ENCODE data around the gene STK32B.

Gene STK32B

GRCh38 chr4:5137927-5138326 lies 86.6 kb downstream of the STK32B start:
- no peak overlapping the region for H3K4me3 ChIP-seq (ENCODE audit: low read depth, low read length)
- no peak for DNase-seq (ENCODE audit: low read depth)
- TF ChIP-seq CTCF (conservative IDR thresholded peaks at IDR 0.05; ENCODE audit: low read depth, low read length), result no peak

- DNase-seq (ENCODE audit: low read depth), result no peak
- no peak for TF ChIP-seq CTCF (conservative IDR thresholded peaks at IDR 0.05; ENCODE audit: low read depth, low read length)
- H3K4me3 ChIP-seq (ENCODE audit: low read depth, low read length), result no peak overlapping the region
Measured at GRCh38 chr4:5138389-5138788, 87.1 kb downstream of the STK32B start.

GRCh38 chr4:5139141-5139540 lies 87.9 kb downstream of the STK32B start:
- no peak for TF ChIP-seq CTCF (conservative IDR thresholded peaks at IDR 0.05; ENCODE audit: low read depth, low read length)
- H3K4me3 ChIP-seq (ENCODE audit: low read depth, low read length), result no peak overlapping the region
- DNase-seq (ENCODE audit: low read depth), result no peak

- no peak overlapping the region for H3K4me3 ChIP-seq (ENCODE audit: low read depth, low read length)
- no peak for DNase-seq (ENCODE audit: low read depth)
- no peak for TF ChIP-seq CTCF (conservative IDR thresholded peaks at IDR 0.05; ENCODE audit: low read depth, low read length)
Measured at GRCh38 chr4:5141802-5142201, 90.5 kb downstream of the STK32B start.

- DNase-seq (ENCODE audit: low read depth), result peak; percentile 75
- H3K4me3 ChIP-seq (ENCODE audit: low read depth, low read length), result no peak overlapping the region
- TF ChIP-seq CTCF (conservative IDR thresholded peaks at IDR 0.05; ENCODE audit: low read depth, low read length), result peak; percentile 77
Measured at GRCh38 chr4:5142726-5143125, 91.4 kb downstream of the STK32B start.

- no peak for DNase-seq (ENCODE audit: low read depth)
- H3K4me3 ChIP-seq (ENCODE audit: low read depth, low read length), result no peak overlapping the region
- no peak for TF ChIP-seq CTCF (conservative IDR thresholded peaks at IDR 0.05; ENCODE audit: low read depth, low read length)
Measured at GRCh38 chr4:5143306-5143861, 92.1 kb downstream of the STK32B start.

- TF ChIP-seq CTCF (conservative IDR thresholded peaks at IDR 0.05; ENCODE audit: low read depth, low read length), result no peak
- no peak overlapping the region for H3K4me3 ChIP-seq (ENCODE audit: low read depth, low read length)
- no peak for DNase-seq (ENCODE audit: low read depth)
Measured at GRCh38 chr4:5143940-5144339, 92.7 kb downstream of the STK32B start.
